Endothelial cell of umbilical vein (primary cell): ENCODE results near the gene RBM3. TPM values are rescaled to one million over a fixed set of nuclear protein-coding genes. Genes with fewer than 3 reads are reported as not detected.

ENCODE experiments used
- BruUV-seq: library from RNA; stranded (reverse); fragments of 400-500 nt; replicated peaks from 2 replicates; lab custom pipeline; 2021; lab: Mats Ljungman, UMichigan
- CTCF ChIA-PET: fragments of 300-600, 350-600 bp; sonication (Branson Sonifier 250); formaldehyde crosslinking; loops from one replicate; lab custom pipeline; 2021; ENCODE audit warnings: antibody characterized with exemption, inconsistent platforms; lab: Charles Lee
- POLR2A ChIA-PET: fragments of 300-600, 350-600 bp; sonication (Branson Sonifier 250); formaldehyde crosslinking; loops from one replicate; lab custom pipeline; 2021; ENCODE audit warnings: antibody characterized with exemption, inconsistent platforms; lab: Charles Lee
- DNase-seq: peaks from one replicate; pipeline ENCODE4 v3.0.0-alpha.2; 2011; ENCODE audit warnings: low read depth, low spot score
- FAIRE-seq: peaks from 2 replicates; lab custom pipeline; 2011; peaks lifted over from hg19 to GRCh38; lab: Jason Lieb, UNC
- H2AFZ ChIP-seq: 2 replicates; pipeline ENCODE4 v1.6.0; 2012; ENCODE audit warnings: low read depth, low read length, control low read depth, inconsistent platforms
- H3K27ac ChIP-seq: 2 replicates; pipeline ENCODE4 v1.5.1; 2011; ENCODE audit warnings: low read depth, mild to moderate bottlenecking, control low read depth, low read length, moderate library complexity; ENCODE audit not compliant: insufficient read depth
- H3K27me3 ChIP-seq, 2 experiments: 2 replicates each; pipeline versions ENCODE4 v1.6.0 to v1.6.1; 2011; ENCODE audit warnings: low read length in 2 of 2, mixed read lengths in 1 of 2; ENCODE audit not compliant: control insufficient read depth in 2 of 2, insufficient read depth in 2 of 2
- H3K36me3 ChIP-seq, 2 experiments: 2 replicates in 1 of 2; 3 replicates in 1 of 2; pipeline ENCODE4 v1.5.1; 2011; ENCODE audit warnings: low read length in 2 of 2, mild to moderate bottlenecking in 1 of 2, moderate library complexity in 1 of 2; ENCODE audit not compliant: control insufficient read depth in 2 of 2, insufficient read depth in 2 of 2; ENCODE audit errors: extremely low read depth in 1 of 2
- H3K4me1 ChIP-seq: 3 replicates; pipeline ENCODE4 v1.5.1; 2011; ENCODE audit warnings: mild to moderate bottlenecking, low read length; ENCODE audit not compliant: control insufficient read depth, insufficient read depth; ENCODE audit errors: extremely low read depth
- H3K4me2 ChIP-seq: 2 replicates; pipeline ENCODE4 v1.6.1; 2011; ENCODE audit warnings: low read length, control low read depth, mixed read lengths; ENCODE audit not compliant: insufficient read depth
- H3K4me3 ChIP-seq, 3 experiments: fragments of 200-600 bp in 1 of 3; sonication (generic), shearing (Covaris generic) in 1 of 3; replicated peaks in 1 of 3; 2 replicates each; pipeline ENCODE4 v1.5.1; 2011 to 2016; ENCODE audit warnings: control low read depth in 3 of 3, low read length in 3 of 3, mild to moderate bottlenecking in 2 of 3, inconsistent platforms in 1 of 3, low read depth in 1 of 3, moderate library complexity in 1 of 3; ENCODE audit not compliant: insufficient read depth in 1 of 3
- H3K79me2 ChIP-seq: 2 replicates; pipeline ENCODE4 v1.6.0; 2012; ENCODE audit warnings: low read length, inconsistent platforms; ENCODE audit not compliant: control insufficient read depth, insufficient read depth
- H3K9ac ChIP-seq: replicated peaks from 2 replicates; pipeline ENCODE3; 2011; ENCODE audit warnings: low read length, control low read depth; ENCODE audit not compliant: insufficient read depth; ENCODE audit errors: extremely low read depth
- H3K9me1 ChIP-seq: replicated peaks from 3 replicates; pipeline ENCODE4 v1.6.0; 2011; ENCODE audit warnings: mild to moderate bottlenecking, low read length; ENCODE audit not compliant: control insufficient read depth, insufficient read depth; ENCODE audit errors: extremely low read depth
- H3K9me3 ChIP-seq: replicated peaks from 2 replicates; pipeline ENCODE4 v1.5.1; 2012; ENCODE audit warnings: low read length, inconsistent platforms; ENCODE audit not compliant: control insufficient read depth, insufficient read depth
- H4K20me1 ChIP-seq: replicated peaks from 2 replicates; pipeline ENCODE3; 2011; ENCODE audit warnings: mild to moderate bottlenecking, low read length; ENCODE audit not compliant: control insufficient read depth, insufficient read depth; ENCODE audit errors: extremely low read depth
- CTCF ChIP-seq, 2 donors: IDR thresholded peaks; 1 replicate in 1 of 2; 2 replicates in 1 of 2; pipeline ENCODE4 v1.5.1; 2011; ENCODE audit warnings: low read length in 2 of 2, mild to moderate bottlenecking in 2 of 2, moderate library complexity in 2 of 2, control low read depth in 1 of 2, inconsistent platforms in 1 of 2, low read depth in 1 of 2; ENCODE audit not compliant: insufficient read depth in 1 of 2; ENCODE audit errors: extremely low read depth in 1 of 2
- EZH2 ChIP-seq: IDR thresholded peaks from 2 replicates; pipeline ENCODE4 v1.6.1; 2012; ENCODE audit warnings: borderline replicate concordance, low read depth, mild to moderate bottlenecking, moderate library complexity, low read length, inconsistent platforms; ENCODE audit not compliant: severe bottlenecking
- FOS ChIP-seq: IDR thresholded peaks from 2 replicates; pipeline ENCODE4 v1.6.1; 2011; ENCODE audit warnings: mild to moderate bottlenecking, low read length, moderate library complexity, borderline replicate concordance; ENCODE audit not compliant: insufficient read depth
- GATA2 ChIP-seq: IDR thresholded peaks from 2 replicates; pipeline ENCODE4 v1.7.0; 2011; ENCODE audit warnings: low read depth, mild to moderate bottlenecking, moderate library complexity, mixed read lengths, low read length; ENCODE audit not compliant: insufficient read length, insufficient read depth
- JUN ChIP-seq: IDR thresholded peaks from 2 replicates; pipeline ENCODE4 v1.6.1; 2011; ENCODE audit warnings: borderline replicate concordance, low read depth; ENCODE audit not compliant: insufficient read length, insufficient read depth
- MAX ChIP-seq: IDR thresholded peaks from 2 replicates; pipeline ENCODE4 v1.6.1; 2011; ENCODE audit not compliant: insufficient read depth, insufficient read length
- MYC ChIP-seq: IDR thresholded peaks from one replicate; pipeline ENCODE4 v1.6.1; 2011; ENCODE audit warnings: mild to moderate bottlenecking, low read depth, low read length
- POLR2A ChIP-seq: IDR thresholded peaks from 2 replicates; pipeline ENCODE4 v1.6.1; 2012; ENCODE audit warnings: low read depth, mild to moderate bottlenecking, control low read depth, low read length
- POLR2AphosphoS5 ChIP-seq: IDR thresholded peaks from 2 replicates; pipeline ENCODE4 v1.6.1; 2012; ENCODE audit warnings: low read depth, mild to moderate bottlenecking, control low read depth, low read length, moderate library complexity; ENCODE audit not compliant: insufficient read depth
- dilution Hi-C: fragments of 300-500 bp; cut with MboI; formaldehyde crosslinking; loops from one replicate; pipeline ENCODE4 v1.15.0; 2019; ENCODE audit warnings: low sequenced_read_pairs; ENCODE audit not compliant: extremely low pct_ligation_motif_present
- intact Hi-C: fragments of 100-400 bp; cut with micrococcal nuclease; formaldehyde crosslinking; loops from one replicate; pipeline ENCODE4 v1.10.0; 2022
- polyA plus RNA-seq, 4 experiments: library from polyadenylated mRNA; depleted of rRNA in 3 of 4; stranded (reverse) in 3 of 4; unstranded in 1 of 4; fragments of >200 nt; gene quantifications; 2 replicates each; pipeline versions ENCODE4 v1.2.1 to v1.2.3, GENCODE V29; 2011 to 2012; ENCODE audit warnings: missing spikeins in 1 of 4
- total RNA-seq: library from RNA; stranded (reverse); gene quantifications from 2 replicates; pipeline ENCODE4 v1.2.3, GENCODE V29; 2021

RBM3 gene
- total and polyA plus RNA-seq, 2 donors (not counting 3 experiments of a cell fraction or from before 2014, with no cell fraction given) = 313 to 477 TPM

- H2AFZ ChIP-seq = no peak overlapping the region
- dilution Hi-C loops (no loop called here), intact Hi-C loops (no loop called here)
- H3K9ac ChIP-seq = no peak overlapping the region
- FAIRE-seq (no peak), DNase-seq (no peak)
- no peak overlapping the region for H3K4me3 ChIP-seq
- H3K4me2 ChIP-seq = no peak overlapping the region
- H3K36me3 ChIP-seq = no peaks in the 10 kb centered on the region
- H3K79me2 ChIP-seq = no peaks in the 10 kb centered on the region
- POLR2A ChIA-PET = no interaction called here
- H3K9me1 ChIP-seq = no peaks in the 10 kb centered on the region
- no peaks in the 10 kb centered on the region for H4K20me1 ChIP-seq
- CTCF ChIA-PET = no interaction called here
- no peak overlapping the region for H3K27ac ChIP-seq
- no peaks in the 10 kb centered on the region for H3K27me3 ChIP-seq
- peaks cover 4% of the 10 kb centered on the region for H3K4me1 ChIP-seq
- TF ChIP-seq JUN (no peak), MYC (no peak), MAX (no peak), GATA2 (no peak), POLR2AphosphoS5 (no peak), FOS (no peak), EZH2 (no peak), POLR2A (no peak), CTCF (IDR thresholded peaks at IDR 0.05; ENCODE audit: extremely low read depth in 1 of 2, insufficient read depth in 1 of 2, low read depth in 1 of 2, low read length in 2 of 2) (no peak)
- BruUV-seq = no TSS peak
- H3K9me3 ChIP-seq = no peaks in the 10 kb centered on the region
Measured at GRCh38 chrX:48533165-48533564, 41.1 kb upstream of the RBM3 start.
